Measurements from ENCODE around the gene PACS2. TPM values are rescaled to one million over a fixed set of nuclear protein-coding genes. Genes with fewer than 3 reads are reported as not detected.

PACS2 gene
- total RNA-seq, 1 experiment from 2014 or later: 72.5 TPM

- no peaks in the 10 kb centered on the region for H4K20me1 ChIP-seq (ENCODE audit: control insufficient read depth, insufficient read depth, insufficient read length)
- peaks cover 0 to 8% (median 0%) of the 10 kb centered on the region in 3 experiments; a peak in 3 of 7 replicates for H3K36me3 Mint-ChIP-seq (ENCODE audit: insufficient read depth in 1 of 3, low read depth in 3 of 3)
- H3K4me3 Mint-ChIP-seq: no peak overlapping the region; a peak in 1 of 5 replicates
- H2BK120ac ChIP-seq (ENCODE audit: low read depth, low read length, poor library complexity, severe bottlenecking): no peak overlapping the region
- no peak overlapping the region for H3K9ac ChIP-seq (ENCODE audit: extremely low read depth, insufficient read length, low read length)
- H3K14ac ChIP-seq (ENCODE audit: insufficient read depth, low read length): no peak overlapping the region; the same call in 1 of the 2 replicates
- H3K27ac Mint-ChIP-seq: peak overlapping the region in 2 of 3 experiments; percentile 65 to 73; a peak in 3 of 7 replicates
- no peak overlapping the region for H4K91ac ChIP-seq (ENCODE audit: insufficient read length, low read depth, low read length)
- DNase-seq: no peak
- H3T11ph ChIP-seq (ENCODE audit: low read length): no peak overlapping the region
- H2BK5ac ChIP-seq (ENCODE audit: insufficient read length, low read length): no peak overlapping the region
- peaks cover 13 to 17% of the 10 kb centered on the region in 2 experiments for H3K4me1 Mint-ChIP-seq
- WGBS (ENCODE audit: extremely low coverage, insufficient read length, low lambda C conversion rate): no CpG with 5 or more reads among the region's 23 CpGs
- TF ChIP-seq, protein P1, sequence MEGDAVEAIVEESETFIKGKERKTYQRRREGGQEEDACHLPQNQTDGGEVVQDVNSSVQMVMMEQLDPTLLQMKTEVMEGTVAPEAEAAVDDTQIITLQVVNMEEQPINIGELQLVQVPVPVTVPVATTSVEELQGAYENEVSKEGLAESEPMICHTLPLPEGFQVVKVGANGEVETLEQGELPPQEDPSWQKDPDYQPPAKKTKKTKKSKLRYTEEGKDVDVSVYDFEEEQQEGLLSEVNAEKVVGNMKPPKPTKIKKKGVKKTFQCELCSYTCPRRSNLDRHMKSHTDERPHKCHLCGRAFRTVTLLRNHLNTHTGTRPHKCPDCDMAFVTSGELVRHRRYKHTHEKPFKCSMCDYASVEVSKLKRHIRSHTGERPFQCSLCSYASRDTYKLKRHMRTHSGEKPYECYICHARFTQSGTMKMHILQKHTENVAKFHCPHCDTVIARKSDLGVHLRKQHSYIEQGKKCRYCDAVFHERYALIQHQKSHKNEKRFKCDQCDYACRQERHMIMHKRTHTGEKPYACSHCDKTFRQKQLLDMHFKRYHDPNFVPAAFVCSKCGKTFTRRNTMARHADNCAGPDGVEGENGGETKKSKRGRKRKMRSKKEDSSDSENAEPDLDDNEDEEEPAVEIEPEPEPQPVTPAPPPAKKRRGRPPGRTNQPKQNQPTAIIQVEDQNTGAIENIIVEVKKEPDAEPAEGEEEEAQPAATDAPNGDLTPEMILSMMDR (conservative IDR thresholded peaks at IDR 0.05): peak; percentile 80
- no peaks in the 10 kb centered on the region for H3K23me2 ChIP-seq (ENCODE audit: insufficient read length, low read depth, low read length, poor library complexity, severe bottlenecking)
- H2BK15ac ChIP-seq (ENCODE audit: low read depth, low read length): no peak overlapping the region
- no peak overlapping the region for H4K5ac ChIP-seq (ENCODE audit: insufficient read length, low read depth, low read length)
- no peak overlapping the region for H3K4ac ChIP-seq (ENCODE audit: low read depth, low read length)
- H2BK20ac ChIP-seq (ENCODE audit: low read depth, low read length, poor library complexity, severe bottlenecking): no peak overlapping the region
- H3K23ac ChIP-seq (ENCODE audit: insufficient read length, low read depth, low read length): no peak overlapping the region
- H3K56ac ChIP-seq (ENCODE audit: insufficient read length, low read depth, low read length): no peak overlapping the region
- H3K79me2 ChIP-seq (ENCODE audit: insufficient read depth, low read length): no peaks in the 10 kb centered on the region
- H2AK5ac ChIP-seq (ENCODE audit: insufficient read length, low read length): no peak overlapping the region
- H3K4me2 ChIP-seq (ENCODE audit: insufficient read depth, insufficient read length, low read length): no peak overlapping the region
- no peaks in the 10 kb centered on the region for H3K9me3 ChIP-seq (ENCODE audit: control insufficient read depth, low read depth, low read length)
- H3K18ac ChIP-seq (ENCODE audit: insufficient read length, low read depth, low read length): no peak overlapping the region
- H3K4me1 ChIP-seq (ENCODE audit: insufficient read depth, low read length): no peaks in the 10 kb centered on the region
- H3K27ac ChIP-seq (ENCODE audit: insufficient read length, low read depth, low read length): no peak overlapping the region
- H3K27me3 Mint-ChIP-seq (ENCODE audit: low read depth): no peaks in the 10 kb centered on the region
- no peak overlapping the region for H2BK12ac ChIP-seq (ENCODE audit: insufficient read length, low read depth, low read length)
- H3K9me3 Mint-ChIP-seq: no peaks in the 10 kb centered on the region
- H2AFZ ChIP-seq (ENCODE audit: low read length): no peak overlapping the region
- H3K27me3 ChIP-seq (ENCODE audit: insufficient read depth, low read length): no peaks in the 10 kb centered on the region
- no peak overlapping the region for H4K8ac ChIP-seq (replicated peaks; ENCODE audit: insufficient read length, low read depth, low read length)
- H3K79me1 ChIP-seq (ENCODE audit: insufficient read depth, low read depth, low read length, poor library complexity, severe bottlenecking): peaks cover 3% of the 10 kb centered on the region
These were observed 33.0 kb upstream of the PACS2 start for GRCh38 chr14:105281371-105282097.
